ENCODE results near the gene L2HGDH. TPM values are rescaled to one million over a fixed set of nuclear protein-coding genes. Genes with fewer than 3 reads are reported as not detected.

L2HGDH gene
- total and polyA plus RNA-seq, 10 of the 15 experiments (the other 5 are each of a cell fraction or from before 2014, with no cell fraction given) = 2.6 to 18.3 (median 13.5) TPM

DNA sequence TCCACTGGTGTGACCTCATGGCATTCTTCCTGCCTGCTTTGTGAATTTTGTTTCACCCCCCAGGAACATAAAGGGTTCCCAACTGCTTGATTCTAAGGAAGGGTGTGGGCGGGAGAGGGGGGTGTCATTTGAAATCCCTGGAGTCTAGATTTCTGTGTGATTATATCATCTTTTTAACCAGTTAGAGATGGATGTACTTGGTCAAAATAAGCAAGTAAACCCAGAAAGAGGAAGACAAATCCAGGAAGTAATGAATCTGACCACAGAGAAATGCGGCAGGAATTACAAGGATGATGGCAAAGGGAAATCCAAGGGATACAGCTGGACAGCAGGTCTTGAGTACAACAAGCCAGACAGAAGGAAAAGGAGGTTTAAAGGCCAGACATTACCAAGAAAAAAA lies 38.9 kb upstream of the L2HGDH start:
- in situ Hi-C loops (cut with MboI) = no loop called here

More for the DNA sequence above, 38.9 kb upstream of the L2HGDH start:
- no peak overlapping the region for H3K27ac ChIP-seq (ENCODE audit: control insufficient read depth, insufficient read depth)
- no TSS peak for BruUV-seq (replicated peaks)
- no peak overlapping the region for H3K4me2 ChIP-seq (ENCODE audit: control insufficient read depth, insufficient read depth)
- H3K4me3 ChIP-seq = no peak overlapping the region
- ChIA-PET RAD21 (ENCODE audit: unreplicated experiment) (no interaction called here), SMC1A (ENCODE audit: uncharacterized antibody, unreplicated experiment) (interaction anchor here (0.7 to 1.1 kb wide), 2 partner anchors 9 to 52 kb away, joined by 3 read pairs; no protein-coding TSS in a partner anchor), POLR2A (interaction anchor here (0.6 kb wide), 1 partner anchor 36 kb away, joined by 3 read pairs; no protein-coding TSS in a partner anchor), CTCF (no interaction called here)
- FAIRE-seq (no peak), ATAC-seq (no peak), DNase-seq (ENCODE audit: low read depth, low spot score) (no peak)
- no peaks in the 10 kb centered on the region for H3K9me3 ChIP-seq (replicated peaks; ENCODE audit: control insufficient read depth, insufficient read depth, low read length)
- no peaks in the 10 kb centered on the region for H3K79me2 ChIP-seq (ENCODE audit: control insufficient read depth, insufficient read depth, low read length)
- H3K4me1 ChIP-seq (ENCODE audit: control insufficient read depth, insufficient read depth, low read length) = no peaks in the 10 kb centered on the region
- no peak overlapping the region for H2AFZ ChIP-seq (ENCODE audit: control insufficient read depth, low read depth, low read length)
- H3K36me3 ChIP-seq (ENCODE audit: control insufficient read depth in 2 of 2, insufficient read depth in 2 of 2, low read length in 1 of 2) = no peaks in the 10 kb centered on the region; a peak in 1 of 4 replicates
- intact Hi-C loops (cut with micrococcal nuclease; ENCODE audit: unreplicated experiment) = no loop called here
- H3K27me3 ChIP-seq (replicated peaks in 1 of 2; ENCODE audit: control insufficient read depth in 2 of 2, insufficient read depth in 2 of 2, low read length in 1 of 2) = no peaks in the 10 kb centered on the region
- no peaks in the 10 kb centered on the region for H4K20me1 ChIP-seq (ENCODE audit: control insufficient read depth, insufficient read depth)
- TF ChIP-seq IKZF2 (IDR thresholded peaks at IDR 0.05) = no peak
- no peak for TF ChIP-seq ZBTB40 (IDR thresholded peaks at IDR 0.05; ENCODE audit: borderline replicate concordance)
- TF ChIP-seq ZBTB4 (CRISPR knock-in tag; IDR thresholded peaks at IDR 0.05) = no peak
- TF ChIP-seq IKZF1 (conservative IDR thresholded peaks at IDR 0.05) = no peak
- TF ChIP-seq TCF3 (IDR thresholded peaks at IDR 0.05; ENCODE audit: borderline replicate concordance, insufficient read depth, low read depth, low read length) = no peak
- TF ChIP-seq ETV6 (conservative IDR thresholded peaks at IDR 0.05 in 1 of 2, IDR thresholded peaks at IDR 0.05 in 1 of 2; ENCODE audit: borderline replicate concordance in 1 of 2, low read depth in 1 of 2) = no peak
- no peak for TF ChIP-seq MYC (IDR thresholded peaks at IDR 0.05; ENCODE audit: insufficient read depth, insufficient read length, insufficient replicate concordance, low read length, severe bottlenecking)
- no peak for TF ChIP-seq TCF12 (IDR thresholded peaks at IDR 0.05; ENCODE audit: low read depth, low read length)
- no peak for TF ChIP-seq MEF2A (IDR thresholded peaks at IDR 0.05; ENCODE audit: insufficient read depth, low read depth, low read length)
- TF ChIP-seq, protein P1, sequence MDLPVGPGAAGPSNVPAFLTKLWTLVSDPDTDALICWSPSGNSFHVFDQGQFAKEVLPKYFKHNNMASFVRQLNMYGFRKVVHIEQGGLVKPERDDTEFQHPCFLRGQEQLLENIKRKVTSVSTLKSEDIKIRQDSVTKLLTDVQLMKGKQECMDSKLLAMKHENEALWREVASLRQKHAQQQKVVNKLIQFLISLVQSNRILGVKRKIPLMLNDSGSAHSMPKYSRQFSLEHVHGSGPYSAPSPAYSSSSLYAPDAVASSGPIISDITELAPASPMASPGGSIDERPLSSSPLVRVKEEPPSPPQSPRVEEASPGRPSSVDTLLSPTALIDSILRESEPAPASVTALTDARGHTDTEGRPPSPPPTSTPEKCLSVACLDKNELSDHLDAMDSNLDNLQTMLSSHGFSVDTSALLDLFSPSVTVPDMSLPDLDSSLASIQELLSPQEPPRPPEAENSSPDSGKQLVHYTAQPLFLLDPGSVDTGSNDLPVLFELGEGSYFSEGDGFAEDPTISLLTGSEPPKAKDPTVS (IDR thresholded peaks at IDR 0.05; ENCODE audit: low read depth, low read length) = no peak
- no peak for TF ChIP-seq SUPT20H (IDR thresholded peaks at IDR 0.05; ENCODE audit: borderline replicate concordance, control insufficient read depth, low read depth, low read length)
- WGBS (ENCODE audit: insufficient coverage, insufficient replicate concordance, low lambda C conversion rate, missing lambda C conversion rate) = 96% methylated on average over 2 of the region's 2 CpGs
- H3K9ac ChIP-seq (ENCODE audit: control insufficient read depth, insufficient read depth, low read length) = no peak overlapping the region
